Lung (tissue), 12 donors: Measurements from ENCODE around the gene DCDC1. TPM values are rescaled to one million over a fixed set of nuclear protein-coding genes. Genes with fewer than 3 reads are reported as not detected.

Experiments
- ATAC-seq: fragments of 200-7000 bp; cut with Tn5 transposase; one replicate; pipeline ENCODE4 v1.9.1; 2020; ENCODE audit warnings: moderate number of reproducible peaks; ENCODE audit not compliant: insufficient read depth, low FRiP score
- DNase-seq, 3 donors: peaks; one replicate each; pipeline ENCODE4 v3.0.0-alpha.2; 2013 to 2017
- H3K27ac ChIP-seq, 2 donors: one replicate each; pipeline ENCODE4 v1.5.1; 2013; ENCODE audit warnings: mild to moderate bottlenecking in 2 of 2, moderate library complexity in 2 of 2, control low read depth in 1 of 2, inconsistent platforms in 1 of 2, low read depth in 1 of 2, low read length in 1 of 2
- H3K27me3 ChIP-seq, 3 donors: one replicate each; pipeline ENCODE4 v1.5.1; 2013; ENCODE audit warnings: low read length in 2 of 3; ENCODE audit not compliant: control insufficient read depth in 3 of 3, insufficient read depth in 3 of 3
- H3K36me3 ChIP-seq, 4 donors: one replicate each; pipeline ENCODE4 v1.5.1; 2013; ENCODE audit warnings: low read length in 4 of 4, mild to moderate bottlenecking in 1 of 4, moderate library complexity in 1 of 4; ENCODE audit not compliant: control insufficient read depth in 4 of 4, insufficient read depth in 4 of 4
- H3K4me1 ChIP-seq, 5 donors: one replicate each; pipeline ENCODE4 v1.5.1; 2013; ENCODE audit warnings: low read length in 5 of 5, mild to moderate bottlenecking in 2 of 5, moderate library complexity in 1 of 5; ENCODE audit not compliant: control insufficient read depth in 5 of 5, insufficient read depth in 5 of 5
- H3K4me3 ChIP-seq: one replicate; pipeline ENCODE4 v1.5.1; 2013; ENCODE audit warnings: mild to moderate bottlenecking, control low read depth, moderate library complexity
- H3K9ac ChIP-seq, 2 donors: one replicate each; pipeline ENCODE4 v1.5.1; 2013; ENCODE audit warnings: low read length in 2 of 2, control low read depth in 1 of 2; ENCODE audit not compliant: insufficient read depth in 1 of 2
- H3K9me3 ChIP-seq, 4 donors: one replicate each; pipeline ENCODE4 v1.5.1; 2013; ENCODE audit warnings: low read length in 3 of 4, mild to moderate bottlenecking in 1 of 4, moderate library complexity in 1 of 4; ENCODE audit not compliant: control insufficient read depth in 4 of 4, insufficient read depth in 3 of 4
- CTCF ChIP-seq: IDR thresholded peaks from 2 replicates; pipeline ENCODE4 v1.5.1; 2012; ENCODE audit warnings: mild to moderate bottlenecking; ENCODE audit errors: control extremely low read depth, extremely low read depth
- WGBS, 2 donors: extraction: QIAGEN DNeasy Blood & Tissue Kit; methylation state at CpG; one replicate each; pipeline ENCODE4 v1.1.7; 2013; 5-methylcytosine and 5-hydroxymethylcytosine counted together
- polyA plus RNA-seq, 2 donors: library from polyadenylated mRNA; stranded (reverse); fragments of 200-250 nt; gene quantifications; one replicate each; pipeline ENCODE4 v1.2.1, GENCODE V29; 2013
- total RNA-seq, 2 donors: library from RNA; depleted of rRNA in 1 of 2; stranded (reverse); fragments of >200 nt in 1 of 2; gene quantifications; one replicate each; pipeline ENCODE4 v1.2.1, GENCODE V29; 2014 to 2021
- donor health status: control.
- donor health status: control.
- donor health status: Bipolar disorder and iron deficiency.
- donor health status: healthy.
- donor health status: DM: yes; HTN: yes; CAD: no.

Gene DCDC1
- total and polyA plus RNA-seq, 4 donors = 0.47 to 20.6 (median 4.7) TPM

- WGBS, 2 donors = 71 to 81% methylated on average over 7 of the region's 7 CpGs
- no peak for DNase-seq
- Histone ChIP-seq H3K36me3 (no peaks in the 10 kb centered on the region), H3K9ac (no peak overlapping the region), H3K27ac (no peak overlapping the region), H3K4me3 (no peak overlapping the region), H3K4me1 (no peaks in the 10 kb centered on the region), H3K27me3 (no peaks in the 10 kb centered on the region), H3K9me3 (no peaks in the 10 kb centered on the region)
- ATAC-seq = no peak
- TF ChIP-seq CTCF = no peak
Measured at GRCh38 chr11:30990625-30991296, 378.8 kb downstream of the DCDC1 start.

GRCh38 chr11:30987819-30988218, 381.7 kb downstream of the DCDC1 start:
- Histone ChIP-seq H3K27me3 (no peaks in the 10 kb centered on the region), H3K9ac (no peak overlapping the region), H3K9me3 (no peaks in the 10 kb centered on the region), H3K4me1 (peaks cover 0 to 13% (median 3%) of the 10 kb centered on the region in 5 donors), H3K4me3 (no peak overlapping the region), H3K36me3 (no peaks in the 10 kb centered on the region), H3K27ac (no peak overlapping the region)
- no peak for TF ChIP-seq CTCF
- DNase-seq = no peak
- no peak for ATAC-seq

GRCh38 chr11:30985536-30985935, 384.0 kb downstream of the DCDC1 start:
- no peaks in the 10 kb centered on the region for H3K9me3 ChIP-seq

More at GRCh38 chr11:30985536-30985935, 384.0 kb downstream of the DCDC1 start:
- peaks cover 0 to 14% (median 3%) of the 10 kb centered on the region in 5 donors for H3K4me1 ChIP-seq
- DNase-seq (no peak), ATAC-seq (no peak)
- H3K27ac ChIP-seq = no peak overlapping the region
- TF ChIP-seq CTCF = no peak
- H3K9ac ChIP-seq = no peak overlapping the region
- no peaks in the 10 kb centered on the region for H3K27me3 ChIP-seq
- H3K4me3 ChIP-seq = no peak overlapping the region
- no peaks in the 10 kb centered on the region for H3K36me3 ChIP-seq
